BE2C (cell line): ENCODE results near the gene TRPV2.

Source experiments
- DNase-seq: peaks from one replicate; pipeline ENCODE4 v3.0.0-alpha.2; 2020
- H3K27me3 ChIP-seq: fragments of 250-450 bp; sonication (Bioruptor Pico); 2 replicates; pipeline ENCODE4 v1.5.1; 2020; ENCODE audit warnings: mild to moderate bottlenecking
- H3K36me3 ChIP-seq: fragments of 250-450 bp; sonication (Bioruptor Pico); 2 replicates; pipeline ENCODE4 v1.5.1; 2020; ENCODE audit warnings: mild to moderate bottlenecking
- H3K4me1 ChIP-seq: fragments of 250-450 bp; sonication (Bioruptor Pico); 2 replicates; pipeline ENCODE4 v1.5.1; 2020
- H3K4me3 ChIP-seq: 2 replicates; pipeline ENCODE4 v1.5.1; 2011; ENCODE audit warnings: low read depth, low read length
- H3K9me3 ChIP-seq: fragments of 250-450 bp; sonication (Bioruptor Pico); 2 replicates; pipeline ENCODE4 v1.5.1; 2020
- TF ChIP-seq, protein P1 (sequence below): IDR thresholded peaks from 2 replicates; pipeline ENCODE4 v1.5.1; 2012; ENCODE audit warnings: mild to moderate bottlenecking, low read depth, low read length

The TRPV2 gene

DNA sequence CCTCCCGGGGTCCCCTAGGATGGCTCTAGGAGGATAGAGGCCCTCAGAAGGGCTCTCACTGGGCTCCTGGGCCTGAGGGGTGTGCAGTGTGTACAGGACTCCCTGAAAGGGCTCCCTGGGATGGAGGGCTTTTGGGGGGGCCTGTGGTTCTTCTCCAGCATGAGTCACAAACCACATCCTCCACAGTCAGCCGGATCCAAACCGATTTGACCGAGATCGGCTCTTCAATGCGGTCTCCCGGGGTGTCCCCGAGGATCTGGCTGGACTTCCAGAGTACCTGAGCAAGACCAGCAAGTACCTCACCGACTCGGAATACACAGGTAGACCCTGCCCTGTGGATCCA is 4.5 kb downstream of the TRPV2 start:
- no peak overlapping the region for H3K4me3 ChIP-seq
- TF ChIP-seq, protein P1, sequence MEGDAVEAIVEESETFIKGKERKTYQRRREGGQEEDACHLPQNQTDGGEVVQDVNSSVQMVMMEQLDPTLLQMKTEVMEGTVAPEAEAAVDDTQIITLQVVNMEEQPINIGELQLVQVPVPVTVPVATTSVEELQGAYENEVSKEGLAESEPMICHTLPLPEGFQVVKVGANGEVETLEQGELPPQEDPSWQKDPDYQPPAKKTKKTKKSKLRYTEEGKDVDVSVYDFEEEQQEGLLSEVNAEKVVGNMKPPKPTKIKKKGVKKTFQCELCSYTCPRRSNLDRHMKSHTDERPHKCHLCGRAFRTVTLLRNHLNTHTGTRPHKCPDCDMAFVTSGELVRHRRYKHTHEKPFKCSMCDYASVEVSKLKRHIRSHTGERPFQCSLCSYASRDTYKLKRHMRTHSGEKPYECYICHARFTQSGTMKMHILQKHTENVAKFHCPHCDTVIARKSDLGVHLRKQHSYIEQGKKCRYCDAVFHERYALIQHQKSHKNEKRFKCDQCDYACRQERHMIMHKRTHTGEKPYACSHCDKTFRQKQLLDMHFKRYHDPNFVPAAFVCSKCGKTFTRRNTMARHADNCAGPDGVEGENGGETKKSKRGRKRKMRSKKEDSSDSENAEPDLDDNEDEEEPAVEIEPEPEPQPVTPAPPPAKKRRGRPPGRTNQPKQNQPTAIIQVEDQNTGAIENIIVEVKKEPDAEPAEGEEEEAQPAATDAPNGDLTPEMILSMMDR = no peak
- no peaks in the 10 kb centered on the region for H3K36me3 ChIP-seq
- no peaks in the 10 kb centered on the region for H3K9me3 ChIP-seq
- peaks cover 29% of the 10 kb centered on the region for H3K4me1 ChIP-seq
- no peaks in the 10 kb centered on the region for H3K27me3 ChIP-seq
- DNase-seq = no peak

DNA sequence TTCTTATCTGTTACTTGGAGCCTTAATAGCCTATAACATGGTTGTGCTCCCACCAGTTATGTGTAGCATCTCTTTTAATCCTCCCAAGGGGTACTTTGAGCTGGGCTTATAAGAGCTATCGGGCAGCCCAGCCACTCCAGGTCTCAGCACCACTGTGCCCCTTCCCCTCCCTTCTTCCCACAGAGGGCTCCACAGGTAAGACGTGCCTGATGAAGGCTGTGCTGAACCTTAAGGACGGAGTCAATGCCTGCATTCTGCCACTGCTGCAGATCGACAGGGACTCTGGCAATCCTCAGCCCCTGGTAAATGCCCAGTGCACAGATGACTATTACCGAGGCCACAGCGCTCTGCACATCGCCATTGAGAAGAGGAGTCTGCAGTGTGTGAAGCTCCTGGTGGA is 7.0 kb downstream of the TRPV2 start:
- DNase-seq = no peak
- H3K4me3 ChIP-seq = no peak overlapping the region
- H3K9me3 ChIP-seq = no peaks in the 10 kb centered on the region
- no peaks in the 10 kb centered on the region for H3K36me3 ChIP-seq
- peaks cover 29% of the 10 kb centered on the region for H3K4me1 ChIP-seq
- H3K27me3 ChIP-seq = no peaks in the 10 kb centered on the region
- TF ChIP-seq, protein P1 = no peak

DNA sequence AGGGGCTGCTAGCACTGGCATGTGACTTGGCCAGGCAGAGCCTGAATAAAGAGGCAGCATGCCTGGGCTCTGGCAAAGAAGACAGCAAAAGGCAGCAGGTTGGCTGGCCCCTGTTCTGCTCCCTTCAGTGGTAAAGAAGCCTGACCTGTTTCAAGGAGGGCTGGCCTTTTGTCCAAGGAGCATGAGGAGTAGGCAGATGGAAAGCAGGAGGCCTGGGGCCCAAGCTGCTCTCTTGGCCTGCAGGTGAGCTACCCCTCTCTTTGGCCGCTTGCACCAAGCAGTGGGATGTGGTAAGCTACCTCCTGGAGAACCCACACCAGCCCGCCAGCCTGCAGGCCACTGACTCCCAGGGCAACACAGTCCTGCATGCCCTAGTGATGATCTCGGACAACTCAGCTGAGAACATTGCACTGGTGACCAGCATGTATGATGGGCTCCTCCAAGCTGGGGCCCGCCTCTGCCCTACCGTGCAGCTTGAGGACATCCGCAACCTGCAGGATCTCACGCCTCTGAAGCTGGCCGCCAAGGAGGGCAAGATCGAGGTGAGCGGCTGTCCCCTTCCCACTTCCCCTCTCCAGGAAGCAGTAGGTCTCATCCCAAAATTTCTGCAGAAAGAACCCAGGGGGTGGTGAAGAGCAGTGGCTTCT is 8.0 kb downstream of the TRPV2 start:
- no peaks in the 10 kb centered on the region for H3K36me3 ChIP-seq

DNA sequence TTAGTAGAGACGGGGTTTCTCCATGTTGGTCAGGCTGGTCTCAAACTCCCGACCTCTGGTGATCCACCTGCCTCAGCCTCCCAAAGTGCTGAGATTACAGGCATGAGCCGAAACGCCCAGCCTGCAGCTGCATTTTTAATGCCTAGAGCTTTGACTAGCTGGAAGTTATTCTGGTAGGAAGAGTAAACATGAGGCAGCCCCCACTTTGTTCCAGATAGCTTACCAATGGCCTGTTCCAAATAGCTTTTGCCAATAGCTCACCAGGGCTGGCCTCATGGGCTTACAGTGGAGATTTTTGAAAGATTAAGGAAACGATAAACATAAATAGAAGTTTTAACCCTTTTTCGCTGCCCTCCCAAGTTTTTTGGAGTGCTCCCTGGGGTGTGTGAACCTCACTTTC is 9.8 kb downstream of the TRPV2 start:
- H3K27me3 ChIP-seq = no peaks in the 10 kb centered on the region
- no peaks in the 10 kb centered on the region for H3K9me3 ChIP-seq
- no peaks in the 10 kb centered on the region for H3K36me3 ChIP-seq
- DNase-seq = no peak
- H3K4me1 ChIP-seq = peaks cover 5% of the 10 kb centered on the region
- TF ChIP-seq, protein P1 = no peak
- no peak overlapping the region for H3K4me3 ChIP-seq

More for the DNA sequence above, 8.0 kb downstream of the TRPV2 start:
- peaks cover 22% of the 10 kb centered on the region for H3K4me1 ChIP-seq
- DNase-seq = no peak
- TF ChIP-seq, protein P1 = no peak
- no peak overlapping the region for H3K4me3 ChIP-seq
- no peaks in the 10 kb centered on the region for H3K9me3 ChIP-seq
- no peaks in the 10 kb centered on the region for H3K27me3 ChIP-seq

DNA sequence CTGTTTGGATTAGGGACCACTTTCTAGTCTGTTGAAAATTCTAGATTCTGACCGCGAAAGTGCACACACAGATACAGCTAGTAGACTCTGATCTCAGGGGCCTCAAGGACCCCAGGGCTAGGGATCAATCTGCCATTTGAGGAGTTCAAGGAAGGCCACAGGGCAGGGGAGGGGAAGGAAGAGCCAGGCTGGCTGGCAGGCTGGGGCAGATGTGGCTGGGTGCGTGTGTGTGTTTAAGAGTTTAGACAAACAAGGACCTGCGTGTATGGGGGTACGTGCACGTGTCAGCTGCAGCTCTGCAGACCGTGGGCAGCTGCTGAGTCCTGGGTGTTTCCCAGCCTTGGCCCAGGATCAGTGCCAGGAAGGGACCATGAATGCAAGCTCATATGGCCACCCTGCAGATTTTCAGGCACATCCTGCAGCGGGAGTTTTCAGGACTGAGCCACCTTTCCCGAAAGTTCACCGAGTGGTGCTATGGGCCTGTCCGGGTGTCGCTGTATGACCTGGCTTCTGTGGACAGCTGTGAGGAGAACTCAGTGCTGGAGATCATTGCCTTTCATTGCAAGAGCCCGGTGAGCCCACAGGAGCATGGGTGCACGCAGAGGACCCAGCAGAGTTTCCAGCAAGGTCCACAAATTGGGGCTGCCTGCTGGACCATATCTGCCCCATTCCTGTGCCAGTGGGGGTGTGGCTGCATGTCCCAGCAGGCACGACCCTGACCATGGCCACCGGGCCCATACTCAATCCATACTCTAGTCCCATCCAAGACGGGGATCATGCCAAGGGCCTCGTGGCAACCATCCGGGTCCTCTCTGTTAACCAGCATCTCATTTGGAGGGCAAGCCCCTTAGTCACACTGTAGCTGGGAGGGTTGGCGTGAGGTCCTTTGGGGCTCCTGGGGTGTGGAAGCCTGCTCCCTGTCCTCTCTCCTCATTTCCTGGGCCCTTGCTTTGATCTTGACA is 10.6 kb downstream of the TRPV2 start:
- H3K27me3 ChIP-seq = no peaks in the 10 kb centered on the region
- H3K4me1 ChIP-seq = peaks cover 3% of the 10 kb centered on the region; the same call in 1 of the 2 replicates
- no peak for DNase-seq
- H3K36me3 ChIP-seq = no peaks in the 10 kb centered on the region
- no peak overlapping the region for H3K4me3 ChIP-seq
- TF ChIP-seq, protein P1 = no peak
- H3K9me3 ChIP-seq = no peaks in the 10 kb centered on the region

DNA sequence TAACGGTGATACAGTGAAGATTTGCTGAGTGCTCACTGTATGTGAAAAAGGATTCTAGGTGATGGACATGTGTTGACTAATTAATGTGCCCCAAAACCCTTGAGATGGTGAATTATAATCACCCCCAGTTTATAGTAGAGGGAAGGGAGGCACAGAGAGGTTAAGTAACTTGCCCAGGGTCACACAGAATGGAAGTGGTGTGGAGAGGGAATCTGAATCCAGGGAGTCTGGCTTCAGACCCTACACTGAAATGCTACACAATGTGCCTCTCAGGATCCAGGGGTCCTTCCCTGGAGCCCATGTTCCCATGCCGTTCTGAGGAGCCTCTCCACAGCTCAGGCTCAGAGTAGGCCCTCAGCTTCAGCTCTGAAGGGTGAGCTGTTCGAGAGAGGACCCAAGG is 11.6 kb downstream of the TRPV2 start:
- DNase-seq = no peak
- no peaks in the 10 kb centered on the region for H3K27me3 ChIP-seq
- H3K9me3 ChIP-seq = no peaks in the 10 kb centered on the region
- TF ChIP-seq, protein P1 = no peak
- peaks cover 3% of the 10 kb centered on the region; the same call in 1 of the 2 replicates for H3K4me1 ChIP-seq
- H3K4me3 ChIP-seq = no peak overlapping the region
- no peaks in the 10 kb centered on the region for H3K36me3 ChIP-seq
